Activated CD8-positive, alpha-beta memory T cell treated with anti-CD3 and anti-CD28 coated beads, Interleukin-2, amount 10 ng/mL, durations not matched to agents 7 days and 5 days (primary cell): ENCODE measurements around the gene ADPRH. TPM values are rescaled to one million over a fixed set of nuclear protein-coding genes. Genes with fewer than 3 reads are reported as not detected.
A peak's percentile ranks its signal among the peaks of the same experiment; 100 is the strongest.

Experiments
- ATAC-seq: fragments of 150-1000 bp; cut with Tn5 transposase; one replicate; pipeline ENCODE4 v1.10.0; 2021; ENCODE audit warnings: moderate library complexity
- CTCF ChIA-PET: fragments of 350-600 bp; sonication (Branson Sonifier 250); formaldehyde crosslinking; loops from one replicate; lab custom pipeline; 2021; ENCODE audit warnings: antibody characterized with exemption; lab: Charles Lee
- DNase-seq: peaks from one replicate; pipeline ENCODE4 v3.0.0-alpha.2; 2020
- H3K27ac Mint-ChIP-seq: one replicate; pipeline ENCODE4 v1.8.0; 2021; ENCODE audit warnings: mild to moderate bottlenecking, mixed read lengths
- H3K27me3 Mint-ChIP-seq: one replicate; pipeline ENCODE4 v1.8.0; 2021; ENCODE audit warnings: mixed read lengths
- H3K36me3 Mint-ChIP-seq: one replicate; pipeline ENCODE4 v1.8.0; 2021; ENCODE audit warnings: mild to moderate bottlenecking, mixed read lengths
- H3K4me1 Mint-ChIP-seq: one replicate; pipeline ENCODE4 v1.8.0; 2021; ENCODE audit warnings: mixed read lengths
- H3K4me3 Mint-ChIP-seq: one replicate; pipeline ENCODE4 v1.8.0; 2021; ENCODE audit warnings: mild to moderate bottlenecking, moderate library complexity, mixed read lengths
- H3K9me3 Mint-ChIP-seq: one replicate; pipeline ENCODE4 v1.8.0; 2022; ENCODE audit warnings: low read depth, mixed read lengths
- total RNA-seq, 2 experiments: library from RNA; stranded (reverse); gene quantifications; one replicate each; pipeline ENCODE4 v1.2.3, GENCODE V29; 2021

The ADPRH gene
- total RNA-seq, 2 experiments from 2014 or later: 6.1 to 19.3 TPM

GRCh38 chr3:119628390-119628789 is 49.1 kb downstream of the ADPRH start:
- Mint-ChIP-seq H3K27me3 (no peaks in the 10 kb centered on the region), H3K4me3 (no peak overlapping the region), H3K4me1 (peaks cover 41% of the 10 kb centered on the region), H3K27ac (no peak overlapping the region), H3K9me3 (no peaks in the 10 kb centered on the region), H3K36me3 (no peaks in the 10 kb centered on the region)
- CTCF ChIA-PET: interaction anchor here (1.5 kb wide), 1 partner anchor 8 kb away, joined by 4 read pairs; no protein-coding TSS in a partner anchor
- ATAC-seq (peak; percentile 42), DNase-seq (no peak)

- Mint-ChIP-seq H3K27me3 (no peaks in the 10 kb centered on the region), H3K9me3 (no peaks in the 10 kb centered on the region), H3K4me3 (no peak overlapping the region), H3K36me3 (no peaks in the 10 kb centered on the region), H3K4me1 (peaks cover 41% of the 10 kb centered on the region), H3K27ac (no peak overlapping the region)
- CTCF ChIA-PET: no interaction called here
- DNase-seq (no peak), ATAC-seq (no peak)
Measured at GRCh38 chr3:119628816-119629445, 49.6 kb downstream of the ADPRH start.

- H3K27ac Mint-ChIP-seq: no peak overlapping the region
- H3K9me3 Mint-ChIP-seq: no peaks in the 10 kb centered on the region
- peaks cover 41% of the 10 kb centered on the region for H3K4me1 Mint-ChIP-seq
- no peak for DNase-seq
- no peak overlapping the region for H3K4me3 Mint-ChIP-seq
- CTCF ChIA-PET: no interaction called here
- H3K27me3 Mint-ChIP-seq: no peaks in the 10 kb centered on the region
- ATAC-seq: no peak
- no peaks in the 10 kb centered on the region for H3K36me3 Mint-ChIP-seq
Measured at GRCh38 chr3:119630128-119630879, 51.0 kb downstream of the ADPRH start.

- H3K4me1 Mint-ChIP-seq: peaks cover 39% of the 10 kb centered on the region
- ATAC-seq (no peak), DNase-seq (no peak)
- CTCF ChIA-PET: no interaction called here
- no peaks in the 10 kb centered on the region for H3K27me3 Mint-ChIP-seq
- H3K27ac Mint-ChIP-seq: no peak overlapping the region
- no peak overlapping the region for H3K4me3 Mint-ChIP-seq
- H3K36me3 Mint-ChIP-seq: no peaks in the 10 kb centered on the region
- H3K9me3 Mint-ChIP-seq: no peaks in the 10 kb centered on the region
Measured at GRCh38 chr3:119630880-119631329, 51.6 kb downstream of the ADPRH start.

- Mint-ChIP-seq H3K27me3 (no peaks in the 10 kb centered on the region), H3K27ac (no peak overlapping the region), H3K9me3 (no peaks in the 10 kb centered on the region), H3K4me1 (peaks cover 34% of the 10 kb centered on the region), H3K36me3 (no peaks in the 10 kb centered on the region), H3K4me3 (no peak overlapping the region)
- ATAC-seq (no peak), DNase-seq (no peak)
- CTCF ChIA-PET: no interaction called here
Measured at GRCh38 chr3:119631516-119631915, 52.2 kb downstream of the ADPRH start.

GRCh38 chr3:119632216-119632615 is 52.9 kb downstream of the ADPRH start:
- no peak for DNase-seq
- no peak for ATAC-seq
- H3K27ac Mint-ChIP-seq: no peak overlapping the region
- no peaks in the 10 kb centered on the region for H3K36me3 Mint-ChIP-seq
- H3K27me3 Mint-ChIP-seq: no peaks in the 10 kb centered on the region
- no peak overlapping the region for H3K4me3 Mint-ChIP-seq
- CTCF ChIA-PET: interaction anchor here (1.5 kb wide), 1 partner anchor 16 kb away, joined by 3 read pairs; no protein-coding TSS in a partner anchor
- H3K4me1 Mint-ChIP-seq: peaks cover 30% of the 10 kb centered on the region
- no peaks in the 10 kb centered on the region for H3K9me3 Mint-ChIP-seq

GRCh38 chr3:119632829-119633228 is 53.5 kb downstream of the ADPRH start:
- DNase-seq (no peak), ATAC-seq (no peak)
- Mint-ChIP-seq H3K27ac (no peak overlapping the region), H3K4me3 (no peak overlapping the region), H3K9me3 (no peaks in the 10 kb centered on the region), H3K4me1 (peaks cover 28% of the 10 kb centered on the region), H3K27me3 (no peaks in the 10 kb centered on the region), H3K36me3 (peaks cover 1% of the 10 kb centered on the region)
- CTCF ChIA-PET: interaction anchor here (1.5 kb wide), 1 partner anchor 15 kb away, joined by 3 read pairs; no protein-coding TSS in a partner anchor

GRCh38 chr3:119635719-119636118 is 56.4 kb downstream of the ADPRH start:
- Mint-ChIP-seq H3K27ac (no peak overlapping the region), H3K36me3 (peaks cover 13% of the 10 kb centered on the region), H3K4me3 (no peak overlapping the region), H3K27me3 (no peaks in the 10 kb centered on the region), H3K9me3 (no peaks in the 10 kb centered on the region), H3K4me1 (peaks cover 36% of the 10 kb centered on the region)
- DNase-seq (no peak), ATAC-seq (no peak)
- CTCF ChIA-PET: interaction anchor here (1.8 to 2.0 kb wide), 2 partner anchors 8 to 35 kb away, joined by 4 to 9 read pairs; no protein-coding TSS in a partner anchor

- H3K9me3 Mint-ChIP-seq: no peaks in the 10 kb centered on the region
- no peak overlapping the region for H3K4me3 Mint-ChIP-seq
- DNase-seq (no peak), ATAC-seq (no peak)
- H3K27me3 Mint-ChIP-seq: no peaks in the 10 kb centered on the region
- peaks cover 33% of the 10 kb centered on the region for H3K4me1 Mint-ChIP-seq
- CTCF ChIA-PET: interaction anchor here (1.8 to 2.0 kb wide), 2 partner anchors 9 to 36 kb away, joined by 4 to 9 read pairs; no protein-coding TSS in a partner anchor
- no peak overlapping the region for H3K27ac Mint-ChIP-seq
- H3K36me3 Mint-ChIP-seq: peaks cover 14% of the 10 kb centered on the region
Measured at GRCh38 chr3:119636249-119636648, 57.0 kb downstream of the ADPRH start.

- no peak for ATAC-seq
- DNase-seq: no peak
- H3K27ac Mint-ChIP-seq: no peak overlapping the region
- no peak overlapping the region for H3K4me3 Mint-ChIP-seq
- peaks cover 34% of the 10 kb centered on the region for H3K4me1 Mint-ChIP-seq
- H3K36me3 Mint-ChIP-seq: peaks cover 17% of the 10 kb centered on the region
- H3K9me3 Mint-ChIP-seq: no peaks in the 10 kb centered on the region
- CTCF ChIA-PET: interaction anchor here (1.8 to 2.0 kb wide), 2 partner anchors 10 to 36 kb away, joined by 4 to 9 read pairs; no protein-coding TSS in a partner anchor
- H3K27me3 Mint-ChIP-seq: no peaks in the 10 kb centered on the region
Measured at GRCh38 chr3:119636891-119637611, 57.8 kb downstream of the ADPRH start.

GRCh38 chr3:119637679-119638477 is 58.6 kb downstream of the ADPRH start:
- no peak for DNase-seq
- H3K36me3 Mint-ChIP-seq: peaks cover 17% of the 10 kb centered on the region
- no peak overlapping the region for H3K4me3 Mint-ChIP-seq
- no peaks in the 10 kb centered on the region for H3K9me3 Mint-ChIP-seq
- peak; percentile 28 for ATAC-seq
- H3K4me1 Mint-ChIP-seq: peaks cover 39% of the 10 kb centered on the region
- peak overlapping the region; percentile 90 for H3K27ac Mint-ChIP-seq
- CTCF ChIA-PET: interaction anchor here (0.7 to 2.0 kb wide), 4 partner anchors 10 to 189 kb away, joined by 3 to 9 read pairs (median 4); no protein-coding TSS in a partner anchor
- no peaks in the 10 kb centered on the region for H3K27me3 Mint-ChIP-seq
